C4-2B (cell line): ENCODE results near the gene ROR2.
"Not testable (repeated sequence)": the region's sequence is repeated elsewhere in the genome, so short reads cannot be mapped to it uniquely, and the experiment has no call there.

Source experiments
- CTCF ChIP-seq: fragments of 450-650 bp; conservative IDR thresholded peaks from 2 replicates; pipeline ENCODE4 v1.5.1; 2017; ENCODE audit warnings: mild to moderate bottlenecking
- ZFX ChIP-seq: fragments of 450-650 bp; IDR thresholded peaks from 2 replicates; pipeline ENCODE4 v1.6.1; 2017

DNA sequence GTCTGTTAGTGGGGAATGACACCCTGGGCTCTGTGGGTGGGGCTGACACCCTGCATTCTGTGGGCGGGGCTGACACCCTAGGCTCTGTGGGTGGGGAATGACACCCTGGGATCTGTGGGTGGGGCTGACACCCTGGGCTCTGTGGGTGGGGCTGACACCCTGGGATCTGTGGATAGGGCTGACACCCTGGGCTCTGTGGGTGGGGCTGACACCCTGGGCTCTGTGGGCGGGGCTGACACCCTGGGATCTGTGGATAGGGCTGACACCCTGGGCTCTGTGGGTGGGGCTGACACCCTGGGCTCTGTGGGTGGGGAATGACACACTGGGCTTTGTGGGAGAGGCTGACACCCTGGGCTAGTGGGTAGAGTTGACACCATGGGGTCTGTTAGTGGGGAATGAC is 152.5 kb downstream of the ROR2 start:
- TF ChIP-seq CTCF, ZFX: not testable (repeated sequence)
